Measurements from ENCODE around the gene AFF3.

The AFF3 gene

DNA sequence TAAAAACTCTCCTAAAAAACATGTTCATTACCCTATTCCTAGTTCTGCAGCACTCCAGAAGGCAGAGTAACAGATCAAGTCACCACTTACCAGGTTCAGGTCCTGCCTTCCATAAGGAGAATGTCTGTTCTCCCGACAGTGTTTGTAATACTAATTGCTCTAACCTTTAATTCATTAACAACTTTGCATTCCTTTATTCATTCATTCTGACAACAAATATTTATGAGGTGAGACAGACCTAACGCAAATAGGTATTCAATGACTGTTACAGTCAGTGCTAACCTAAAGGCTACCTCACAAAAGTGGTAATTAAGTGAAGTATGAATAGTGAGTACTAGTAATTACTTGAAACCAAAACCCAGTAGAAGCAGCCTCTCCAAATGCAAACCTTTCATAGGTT lies 224.0 kb downstream of the AFF3 start:
- no peak for DNase-seq

DNA sequence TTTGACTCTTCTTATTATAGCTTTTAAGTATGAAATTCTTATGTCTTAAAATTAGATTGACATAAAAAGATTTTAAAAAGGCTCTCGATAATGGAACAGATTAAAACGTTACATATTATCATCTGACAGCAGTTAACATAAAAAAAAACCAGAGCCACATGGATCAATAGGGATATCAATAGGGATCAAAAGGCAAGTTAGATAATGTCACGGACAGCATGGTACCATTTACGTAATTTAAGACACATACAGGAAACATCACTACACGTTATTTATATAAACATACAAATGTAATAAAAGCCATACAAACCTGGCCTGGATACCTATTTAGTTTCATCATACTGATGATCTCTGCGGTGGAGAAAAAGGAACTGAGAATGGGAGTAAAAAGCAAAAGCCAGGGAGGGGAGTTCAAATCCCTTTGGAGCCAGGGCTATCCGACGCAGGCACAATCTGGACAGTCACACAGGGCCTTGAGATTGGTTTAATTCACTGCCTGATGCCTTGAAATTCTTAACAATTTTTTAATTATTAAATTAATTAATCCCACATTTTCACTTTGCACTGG lies 227.2 kb downstream of the AFF3 start:
- no peak for DNase-seq

DNA sequence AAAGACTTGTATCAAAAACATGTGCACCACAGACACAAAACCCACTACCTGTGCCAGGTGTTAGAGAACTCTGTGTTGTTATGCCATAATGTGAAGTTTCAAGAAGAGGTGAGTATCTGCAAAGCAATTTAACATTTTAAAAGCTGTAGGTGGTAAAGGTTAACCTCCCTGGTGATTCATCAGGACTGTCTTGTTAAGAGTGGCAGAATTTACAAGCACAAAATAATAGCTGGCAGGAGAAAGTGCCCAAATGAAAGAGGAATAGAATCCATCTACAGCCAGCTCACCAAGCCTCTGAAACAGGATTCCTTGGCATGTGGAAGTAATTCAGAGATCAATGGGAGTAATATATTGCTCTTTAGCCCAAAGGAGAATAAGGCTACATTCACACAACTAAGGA lies 230.7 kb downstream of the AFF3 start:
- no peak for DNase-seq

DNA sequence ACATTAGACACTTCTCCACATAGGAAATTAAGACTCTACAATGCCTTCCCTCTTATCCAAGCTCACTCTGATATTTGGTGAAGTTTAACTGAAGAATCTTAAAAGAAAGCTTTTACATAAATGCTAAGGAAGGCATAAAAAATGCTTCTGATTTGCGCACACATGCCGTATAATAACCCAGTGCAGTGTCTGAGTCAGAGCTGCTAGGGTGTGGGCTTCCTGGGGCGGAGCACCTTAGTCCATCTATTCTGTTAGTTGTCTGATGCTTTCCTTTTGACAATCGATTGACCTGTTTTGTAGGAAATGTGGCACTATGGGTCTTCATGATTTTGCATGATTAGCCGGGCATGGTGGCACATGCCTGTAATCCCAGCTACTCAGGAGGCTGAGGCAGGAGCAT lies 231.5 kb downstream of the AFF3 start:
- no peak for DNase-seq

DNA sequence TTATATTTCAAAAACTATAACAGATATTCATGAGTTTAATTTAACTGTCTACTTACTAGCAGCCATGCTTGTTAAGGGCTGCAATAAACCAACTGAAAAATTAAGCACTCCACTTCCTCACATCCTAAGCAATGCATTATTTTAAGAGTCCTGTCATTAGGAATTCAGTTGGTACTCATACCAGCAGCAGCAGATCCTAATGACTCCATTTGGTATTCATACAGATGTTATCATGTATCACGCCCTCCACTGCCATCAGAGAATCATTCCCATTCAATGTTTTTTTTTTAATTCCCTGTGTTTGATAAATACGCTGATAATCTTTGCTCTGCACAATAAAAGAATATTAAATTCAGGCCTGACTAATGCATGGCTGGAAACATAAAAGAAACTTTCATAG lies 236.8 kb downstream of the AFF3 start:
- no peak for DNase-seq

DNA sequence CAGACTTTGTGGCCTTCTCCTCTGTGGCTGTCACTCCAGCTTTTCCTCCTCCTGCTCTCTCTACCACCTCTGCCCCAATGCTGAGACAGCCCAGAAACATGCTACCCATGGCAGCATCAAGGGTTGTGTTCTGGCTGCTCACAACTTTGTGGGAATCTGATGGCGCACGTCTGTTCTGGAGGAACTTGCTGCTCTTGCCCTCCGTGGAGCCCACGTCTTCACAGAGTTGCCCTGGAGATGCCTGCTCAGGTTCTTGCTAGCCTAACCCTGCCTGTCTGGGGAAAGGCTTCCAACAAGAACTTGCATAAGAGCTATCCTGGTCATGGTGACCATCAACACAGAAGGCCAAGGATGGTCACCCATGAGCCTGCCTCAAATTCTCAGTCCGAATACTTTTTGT lies 237.4 kb downstream of the AFF3 start:
- no peak for DNase-seq

DNA sequence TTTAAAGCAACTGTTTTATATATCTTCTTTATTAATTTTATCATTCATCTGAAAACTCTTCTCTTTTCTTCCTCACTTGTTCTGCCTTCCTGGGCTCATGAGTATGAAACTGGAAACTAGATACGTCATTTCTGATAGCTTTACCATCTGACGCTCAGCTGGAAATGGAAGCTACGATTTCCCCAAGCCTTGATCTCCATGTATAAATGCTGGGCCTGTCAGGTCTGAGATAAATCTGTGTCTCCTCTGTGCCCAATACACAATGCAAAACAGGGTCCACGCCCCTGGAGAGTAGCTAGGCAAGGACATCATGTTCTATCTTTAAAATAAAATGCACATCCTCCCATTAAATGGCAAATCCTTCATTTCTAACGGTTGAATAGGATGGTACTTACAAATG lies 238.4 kb downstream of the AFF3 start:
- no peak for DNase-seq

DNA sequence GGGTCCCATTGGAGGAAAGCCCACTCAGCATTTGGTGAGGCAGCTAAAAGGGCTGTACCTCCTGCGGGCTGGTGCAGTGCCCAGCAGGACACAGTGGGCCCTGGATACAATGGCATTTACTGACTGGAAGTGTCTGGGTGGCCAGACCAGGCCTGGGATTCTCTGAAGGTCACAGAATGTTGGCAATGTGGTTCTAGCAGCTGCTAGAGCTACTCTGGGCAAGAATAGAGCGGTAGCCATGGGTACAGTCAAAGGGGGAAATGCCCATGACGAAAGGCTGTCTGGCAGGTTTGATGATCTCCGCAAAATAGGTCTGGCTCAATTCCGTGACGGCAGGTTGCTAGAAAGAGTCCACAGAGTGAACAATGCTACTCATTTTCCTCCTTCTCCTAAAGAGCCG lies 241.8 kb downstream of the AFF3 start:
- no peak for DNase-seq

DNA sequence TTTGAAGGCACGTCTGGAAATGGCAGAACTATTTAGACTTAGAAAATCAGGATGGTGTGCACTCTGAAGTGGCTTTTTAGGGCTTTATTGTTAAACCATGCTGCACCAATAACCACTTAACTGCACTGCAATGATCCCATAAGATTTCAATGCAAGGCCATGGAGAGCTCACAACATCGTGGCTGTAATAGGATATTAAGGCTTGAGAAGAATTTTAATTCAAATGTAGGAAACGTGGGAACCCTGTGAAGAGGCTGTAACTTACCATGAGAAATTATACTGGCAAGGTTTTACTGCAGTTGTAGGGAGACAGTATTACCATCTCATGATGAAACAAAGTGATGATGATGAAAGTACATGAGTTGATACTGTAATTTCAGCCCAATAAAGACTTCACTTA lies 242.5 kb downstream of the AFF3 start:
- no peak for DNase-seq

DNA sequence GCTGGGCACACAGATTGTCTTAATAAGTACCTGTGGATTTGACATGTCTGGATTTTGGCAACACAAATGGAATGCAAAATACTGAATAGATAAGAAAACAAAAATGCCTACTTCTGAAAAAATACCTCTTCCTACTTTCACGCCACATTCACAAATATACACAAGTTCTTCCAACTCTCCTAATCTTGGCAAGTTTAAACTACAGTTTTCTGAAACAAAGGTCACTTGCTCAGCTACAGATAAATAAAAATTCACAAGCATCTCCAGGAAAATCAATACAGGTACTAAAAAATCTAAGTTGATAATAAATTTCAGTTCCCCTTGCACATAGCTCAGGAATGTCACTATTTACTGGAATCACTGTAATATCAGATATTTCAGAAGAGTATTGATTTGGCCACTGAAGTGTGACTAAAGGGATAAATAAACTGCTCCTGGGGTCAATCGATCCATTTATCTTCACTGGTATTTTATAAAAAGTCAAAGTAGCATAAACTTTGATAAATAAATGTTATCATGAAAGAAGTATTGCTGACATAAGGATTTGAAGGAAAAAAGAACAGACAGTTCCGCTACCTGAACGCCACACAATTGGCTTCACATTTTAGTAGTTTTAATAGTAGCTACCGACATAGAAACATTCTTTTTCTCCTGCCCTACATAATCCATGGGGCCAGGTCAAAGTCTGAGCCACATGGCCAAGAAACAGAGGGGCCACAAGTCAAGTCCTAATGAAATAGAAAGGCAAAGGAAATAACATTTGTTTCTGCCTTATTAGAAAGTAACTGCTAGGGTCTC lies 243.1 kb downstream of the AFF3 start:
- no peak for DNase-seq

DNA sequence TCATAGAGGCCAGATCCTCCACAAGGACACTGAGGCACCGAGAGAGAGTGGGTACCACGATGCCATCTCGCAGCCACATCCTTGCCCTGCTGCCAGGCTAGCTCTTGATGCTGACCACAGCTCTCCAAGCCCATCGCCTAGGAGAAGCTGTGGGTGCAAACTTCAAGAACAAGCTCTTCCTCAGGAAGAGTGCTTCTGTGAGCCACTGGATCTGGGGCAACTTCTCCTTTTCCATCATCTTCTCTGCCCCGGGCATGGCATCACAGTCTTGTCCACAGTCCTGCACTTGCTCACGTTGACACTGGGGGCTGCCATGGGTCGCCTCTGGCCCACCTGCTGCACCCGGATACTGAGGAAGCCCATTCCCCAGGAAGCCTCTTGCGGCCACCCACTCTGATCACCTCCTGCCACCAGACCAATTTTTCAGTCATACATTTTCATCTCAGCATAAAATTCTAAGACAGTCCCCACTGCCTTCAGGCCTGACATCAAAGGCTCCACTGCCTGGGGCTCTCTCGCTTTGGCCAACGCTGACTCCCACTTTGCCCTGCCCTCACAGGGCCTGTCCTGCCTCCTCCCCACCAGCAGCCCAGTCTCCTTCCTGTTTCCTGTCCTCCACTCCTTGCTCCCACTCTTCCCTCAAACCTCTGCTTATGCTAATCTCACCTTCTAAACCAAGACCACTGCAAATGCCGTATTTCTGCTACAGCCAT lies 243.9 kb downstream of the AFF3 start:
- DNase-seq = no peak

DNA sequence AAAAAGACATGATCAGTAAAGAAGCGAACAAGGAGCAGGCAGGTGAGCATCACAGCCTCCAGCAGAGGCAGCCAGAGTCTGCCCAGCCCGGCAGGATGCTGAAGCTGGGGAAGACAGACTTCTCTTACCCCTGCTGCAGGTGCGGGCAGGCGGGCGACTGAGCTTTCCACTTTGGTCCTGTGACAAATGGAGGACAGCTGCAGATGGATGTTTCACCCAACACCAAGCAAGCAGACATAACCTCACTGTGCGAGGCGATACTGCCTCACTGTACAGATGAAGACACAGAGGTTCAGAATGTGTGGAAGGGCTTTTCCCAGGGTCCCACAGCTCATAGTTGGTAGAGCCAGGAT lies 251.0 kb downstream of the AFF3 start:
- DNase-seq = no peak

DNA sequence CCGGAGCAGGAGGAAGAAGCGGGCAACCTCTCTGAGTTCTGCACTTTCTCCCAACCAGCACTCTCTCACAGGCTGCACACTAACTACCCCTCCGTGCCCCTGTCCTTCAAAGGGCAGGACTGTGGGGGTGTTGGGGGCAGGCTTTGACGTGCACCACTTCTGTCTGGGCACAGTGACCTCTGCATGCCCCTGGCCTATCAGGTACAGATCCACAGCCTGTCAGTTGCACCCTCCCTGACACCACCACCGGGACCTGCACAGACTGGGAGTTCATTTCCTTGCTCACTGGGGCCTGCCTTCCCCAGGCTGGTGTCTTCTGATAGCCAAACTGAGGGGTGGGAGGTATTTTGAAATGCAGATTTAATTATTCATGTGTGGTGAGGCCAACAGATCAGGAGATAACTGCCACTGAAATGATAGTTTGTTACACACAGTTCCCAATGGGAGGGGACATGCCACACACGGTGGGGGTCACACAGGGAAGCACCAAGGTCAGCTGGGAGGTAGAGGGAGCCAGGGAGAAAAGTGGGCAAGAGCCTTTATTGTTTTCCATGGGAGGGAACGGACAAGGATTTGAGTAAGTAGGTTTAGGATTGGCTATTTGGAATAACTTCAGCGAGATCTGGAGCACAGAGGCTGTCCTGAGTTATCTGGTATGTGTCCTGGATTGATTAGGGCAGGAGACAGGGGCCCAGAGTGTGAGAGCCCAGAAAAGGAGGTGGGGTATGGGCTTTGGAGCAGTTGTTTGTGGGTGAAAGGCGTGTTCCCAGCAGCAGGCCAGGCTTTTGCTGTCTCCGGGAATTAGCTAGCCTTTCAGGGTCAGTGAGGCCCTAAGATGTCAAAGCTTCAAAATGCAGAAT lies 251.6 kb downstream of the AFF3 start:
- no peak for DNase-seq

DNA sequence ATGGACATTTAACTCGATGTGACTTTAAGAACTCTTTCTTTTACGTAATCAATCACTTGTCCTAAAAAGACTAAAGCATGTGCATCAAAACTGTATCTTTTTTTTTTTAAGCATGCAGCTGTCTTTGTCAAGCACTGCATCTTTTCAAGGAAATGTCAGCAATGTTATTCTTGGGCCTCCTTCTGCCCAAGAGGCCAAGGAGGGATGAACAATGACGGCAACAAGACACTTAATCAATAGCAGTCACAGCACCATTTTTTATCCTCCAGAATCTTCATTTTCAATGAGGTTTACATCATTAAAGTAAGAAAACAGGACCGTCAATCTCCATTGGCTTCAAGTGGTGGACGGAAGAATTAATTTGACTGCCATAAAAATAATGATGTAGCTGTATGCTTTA lies 253.8 kb downstream of the AFF3 start:
- no peak for DNase-seq

DNA sequence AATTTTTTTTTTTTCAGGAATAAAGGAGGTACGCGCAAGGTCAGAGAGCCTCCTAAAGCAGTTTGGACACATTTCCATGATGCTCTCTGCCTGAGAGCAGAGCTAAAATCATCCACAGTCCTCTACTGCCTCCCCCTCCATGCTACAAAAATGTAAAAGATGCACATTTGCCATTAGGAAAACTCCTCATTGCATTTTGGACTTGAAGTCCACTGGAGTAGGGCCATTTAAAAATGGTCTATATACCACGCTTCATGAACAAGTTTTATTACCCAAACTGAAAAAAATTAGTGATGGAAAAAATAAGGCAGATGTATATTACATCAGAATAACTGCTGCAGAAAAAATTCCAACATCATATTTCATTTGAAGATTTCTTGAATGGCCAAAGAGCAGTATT lies 256.0 kb downstream of the AFF3 start:
- DNase-seq = no peak

DNA sequence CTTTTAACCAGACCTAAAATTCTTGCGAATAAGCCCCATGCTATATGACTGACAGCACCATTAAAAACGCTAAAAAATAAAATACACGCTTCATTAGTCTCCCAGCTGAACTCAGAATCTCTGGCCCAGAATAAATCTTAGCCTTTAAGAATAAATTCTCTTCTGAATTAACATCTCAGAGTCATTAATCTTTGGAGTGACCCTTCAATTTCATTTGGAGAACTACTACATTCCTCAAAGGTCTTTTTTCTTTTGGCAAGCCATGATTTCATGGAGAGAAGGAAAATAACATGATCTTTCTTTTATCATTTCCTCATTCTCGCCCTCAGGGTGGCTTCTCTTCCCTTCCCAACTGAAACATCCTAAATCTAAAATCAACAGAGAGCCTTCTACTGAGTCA lies 259.0 kb downstream of the AFF3 start:
- no peak for DNase-seq

DNA sequence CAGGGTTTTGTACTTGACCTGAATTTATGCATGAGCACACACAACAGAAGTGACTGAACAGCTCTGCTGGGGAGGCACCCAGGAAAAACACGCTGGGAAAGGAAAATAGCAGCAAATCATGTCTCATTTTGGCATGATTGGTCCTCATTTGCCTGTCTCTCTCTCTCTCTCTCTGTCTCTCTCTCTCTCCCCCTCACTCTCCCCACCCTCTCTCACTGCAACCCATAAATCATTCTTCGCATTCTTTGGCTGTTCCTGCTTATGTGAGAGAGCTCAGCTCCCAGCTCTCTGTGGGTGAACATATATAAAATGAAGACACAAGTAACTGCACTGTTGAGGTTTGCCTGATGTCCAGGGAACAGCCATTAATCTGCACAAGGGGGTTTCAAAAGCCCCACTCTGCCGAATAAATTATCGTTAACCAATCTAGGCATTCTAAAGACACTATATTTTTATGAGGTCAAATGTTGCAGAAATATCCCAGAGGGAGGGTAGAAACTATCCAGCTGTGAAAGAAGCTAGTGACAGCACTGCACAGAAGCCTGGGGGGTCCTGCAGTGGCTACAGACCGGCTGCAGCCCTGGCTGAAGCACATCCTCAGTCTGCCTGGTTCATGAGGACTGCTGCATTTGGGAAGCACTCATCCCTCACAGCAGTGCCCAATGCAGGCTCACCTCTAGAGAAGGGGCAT lies 260.3 kb downstream of the AFF3 start:
- no peak for DNase-seq

DNA sequence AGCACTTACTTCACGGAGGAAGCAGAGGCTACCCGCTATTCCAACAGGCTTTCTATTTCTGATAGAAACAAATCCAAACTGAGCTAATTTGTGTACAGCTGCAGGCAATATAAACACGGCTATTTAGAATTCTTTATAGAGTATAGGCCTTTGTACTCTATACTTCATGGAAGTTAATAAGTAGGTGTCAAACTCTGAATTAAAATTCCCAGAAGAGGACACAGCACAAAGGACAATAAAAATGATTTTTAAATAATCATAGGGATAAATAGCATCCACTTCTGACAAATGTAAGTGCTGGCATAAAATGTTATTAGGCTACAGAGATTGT lies 261.5 kb downstream of the AFF3 start:
- no peak for DNase-seq

DNA sequence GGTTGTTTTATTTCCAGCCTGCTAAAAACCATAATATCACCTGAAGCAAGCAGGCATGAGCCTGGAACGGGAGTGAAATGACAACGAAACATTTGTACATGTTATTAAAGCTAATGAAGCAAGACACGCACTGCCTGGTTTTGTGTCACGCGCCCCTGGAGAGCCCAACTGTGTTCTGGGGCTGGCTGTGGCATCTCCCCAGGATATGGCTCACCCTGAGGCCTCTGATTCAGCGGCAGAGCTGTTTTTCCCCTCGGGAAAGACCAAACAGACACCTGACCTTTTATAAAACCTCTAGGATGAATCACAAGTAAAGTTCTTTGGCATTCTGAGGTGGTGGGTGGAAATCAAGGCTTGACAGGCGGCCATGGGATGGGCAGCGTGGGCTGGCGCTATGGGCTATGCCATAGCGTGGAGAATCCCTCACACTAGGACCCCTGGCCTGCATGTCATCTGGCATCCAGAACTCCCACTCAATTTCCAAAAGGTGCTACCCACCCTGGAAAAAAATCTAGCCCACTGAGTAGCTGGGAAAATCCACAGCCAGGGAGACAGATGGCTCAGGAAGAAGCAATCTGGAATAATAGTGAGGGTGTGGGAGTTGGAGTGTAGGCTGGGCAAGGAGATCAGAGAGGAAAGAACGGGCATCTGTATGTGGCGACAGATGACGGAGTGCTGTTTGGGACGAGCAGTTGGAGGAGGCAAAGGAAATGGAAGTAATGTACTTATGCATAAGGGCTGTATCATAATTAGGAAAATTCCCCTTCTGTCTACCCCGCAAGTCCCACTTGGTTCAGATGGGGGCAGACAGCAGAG lies 262.0 kb downstream of the AFF3 start:
- DNase-seq = no peak

DNA sequence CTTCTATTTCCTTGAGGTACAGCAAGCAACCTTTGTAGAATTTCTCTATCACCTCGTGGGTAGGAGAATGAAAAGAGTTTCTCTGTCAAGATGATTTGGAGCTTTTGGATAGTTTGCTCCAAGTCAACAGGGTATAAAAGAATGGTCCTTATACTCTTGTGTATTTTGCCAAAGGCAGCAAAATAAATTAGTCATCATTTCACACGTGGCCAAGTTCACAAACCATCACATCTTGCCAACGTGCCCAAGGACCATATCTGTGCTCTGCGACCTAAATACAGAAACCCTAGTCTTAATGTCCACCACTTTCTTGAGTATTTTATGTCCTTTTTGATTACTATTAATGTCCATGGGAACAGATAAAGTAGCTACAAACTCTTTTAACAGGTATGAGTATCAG lies 262.9 kb downstream of the AFF3 start:
- DNase-seq = no peak

DNA sequence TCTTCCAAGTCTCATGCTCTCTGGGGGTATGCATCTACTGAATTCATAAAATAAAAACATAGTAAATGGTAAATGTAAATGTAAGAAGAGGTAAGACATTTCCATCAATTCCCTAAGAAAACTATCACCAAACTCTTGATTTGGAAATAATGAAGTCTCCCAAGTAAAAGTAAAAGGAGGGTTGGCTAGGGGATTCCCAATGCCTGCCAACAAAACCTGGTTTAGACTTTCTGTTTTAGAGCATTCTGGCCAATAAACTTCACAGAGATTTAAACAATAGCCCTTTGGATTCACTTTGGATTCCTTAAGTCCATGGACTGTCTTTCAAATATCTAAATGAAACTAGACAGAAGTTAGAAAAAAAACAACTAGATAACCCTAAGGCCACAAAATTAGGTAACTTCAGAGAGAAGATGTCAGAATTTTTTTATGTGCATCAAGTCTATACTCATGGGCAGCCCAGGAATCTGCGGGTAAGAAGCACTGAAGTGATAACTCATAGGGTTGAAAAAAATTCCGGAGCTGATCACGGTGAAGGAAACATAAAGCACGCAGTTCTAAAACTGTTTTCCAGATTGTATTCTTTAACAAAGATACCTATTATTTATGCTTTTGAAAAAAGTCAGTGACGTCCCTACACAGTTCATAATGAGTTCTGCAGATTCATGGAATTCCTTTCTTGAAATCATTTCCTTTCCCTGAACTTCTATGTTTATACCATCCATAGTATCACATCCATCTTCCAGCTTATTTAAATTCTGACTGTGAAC lies 263.6 kb downstream of the AFF3 start:
- no peak for DNase-seq

All from CD4-positive, alpha-beta T cell treated with Interleukin-1 beta for 1 hour (primary cell).